Inflammatory macrophage treated with lipopolysaccharide for 1 hour (primary cell): ENCODE results near the gene MS4A5.

Source experiments
- DNase-seq, 2 donors: peaks; one replicate each; pipeline ENCODE4 v3.0.0-alpha.2; 2020 to 2022

MS4A5 gene

GRCh38 chr11:60485987-60486386 is 56.6 kb downstream of the MS4A5 start:
- DNase-seq = peak; percentile 33 to 62

- no peak for DNase-seq
These were observed 63.2 kb downstream of the MS4A5 start, which contains the start of gene MS4A12 for GRCh38 chr11:60492488-60493009. MS4A12 (plus strand) TSS chr11:60492778; CDS start chr11:60497319, 4,541 bp downstream.

- no peak for DNase-seq
These were observed 64.1 kb downstream of the MS4A5 start for GRCh38 chr11:60493454-60493853.
